Measurements from ENCODE around the gene CLEC3A. TPM values are rescaled to one million over a fixed set of nuclear protein-coding genes. Genes with fewer than 3 reads are reported as not detected.

Gene CLEC3A
- total and polyA plus RNA-seq, 4 donors: not detected

DNA sequence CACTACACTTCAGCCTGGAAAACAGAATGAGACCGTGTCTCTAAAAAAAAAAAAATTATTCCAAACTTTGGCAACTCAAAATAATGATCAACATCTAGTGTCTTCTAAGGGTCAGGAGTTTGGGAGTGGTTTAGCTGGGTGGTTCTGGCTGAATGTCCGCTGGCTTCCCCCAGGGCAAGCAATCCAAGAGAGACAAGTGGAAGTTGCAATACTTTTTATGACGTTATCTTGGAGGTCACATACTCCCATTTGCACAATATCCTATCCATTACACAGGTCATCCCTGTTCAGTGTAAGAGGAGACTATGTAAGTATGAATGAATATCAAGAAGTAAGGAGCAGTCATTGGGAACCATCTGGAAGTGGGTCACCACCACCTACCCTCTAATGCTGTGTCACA, 15.2 kb upstream of the CLEC3A start:
- peaks cover 0 to 7% (median 0%) of the 10 kb centered on the region in 4 donors for H3K27me3 ChIP-seq (ENCODE audit: control insufficient read depth in 4 of 4, insufficient read depth in 4 of 4, low read length in 3 of 4)

More for the DNA sequence above, 15.2 kb upstream of the CLEC3A start:
- no peak overlapping the region for H3K27ac ChIP-seq (ENCODE audit: low read depth in 1 of 2, low read length in 2 of 2)
- H3K4me3 ChIP-seq (ENCODE audit: low read depth in 1 of 3, low read length in 3 of 3): no peak overlapping the region
- DNase-seq (ENCODE audit: low spot score): no peak
- WGBS: 73% methylated on average over 3 of the region's 3 CpGs
- TF ChIP-seq, protein P1, sequence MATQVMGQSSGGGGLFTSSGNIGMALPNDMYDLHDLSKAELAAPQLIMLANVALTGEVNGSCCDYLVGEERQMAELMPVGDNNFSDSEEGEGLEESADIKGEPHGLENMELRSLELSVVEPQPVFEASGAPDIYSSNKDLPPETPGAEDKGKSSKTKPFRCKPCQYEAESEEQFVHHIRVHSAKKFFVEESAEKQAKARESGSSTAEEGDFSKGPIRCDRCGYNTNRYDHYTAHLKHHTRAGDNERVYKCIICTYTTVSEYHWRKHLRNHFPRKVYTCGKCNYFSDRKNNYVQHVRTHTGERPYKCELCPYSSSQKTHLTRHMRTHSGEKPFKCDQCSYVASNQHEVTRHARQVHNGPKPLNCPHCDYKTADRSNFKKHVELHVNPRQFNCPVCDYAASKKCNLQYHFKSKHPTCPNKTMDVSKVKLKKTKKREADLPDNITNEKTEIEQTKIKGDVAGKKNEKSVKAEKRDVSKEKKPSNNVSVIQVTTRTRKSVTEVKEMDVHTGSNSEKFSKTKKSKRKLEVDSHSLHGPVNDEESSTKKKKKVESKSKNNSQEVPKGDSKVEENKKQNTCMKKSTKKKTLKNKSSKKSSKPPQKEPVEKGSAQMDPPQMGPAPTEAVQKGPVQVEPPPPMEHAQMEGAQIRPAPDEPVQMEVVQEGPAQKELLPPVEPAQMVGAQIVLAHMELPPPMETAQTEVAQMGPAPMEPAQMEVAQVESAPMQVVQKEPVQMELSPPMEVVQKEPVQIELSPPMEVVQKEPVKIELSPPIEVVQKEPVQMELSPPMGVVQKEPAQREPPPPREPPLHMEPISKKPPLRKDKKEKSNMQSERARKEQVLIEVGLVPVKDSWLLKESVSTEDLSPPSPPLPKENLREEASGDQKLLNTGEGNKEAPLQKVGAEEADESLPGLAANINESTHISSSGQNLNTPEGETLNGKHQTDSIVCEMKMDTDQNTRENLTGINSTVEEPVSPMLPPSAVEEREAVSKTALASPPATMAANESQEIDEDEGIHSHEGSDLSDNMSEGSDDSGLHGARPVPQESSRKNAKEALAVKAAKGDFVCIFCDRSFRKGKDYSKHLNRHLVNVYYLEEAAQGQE (IDR thresholded peaks at IDR 0.05): no peak
- TF ChIP-seq, protein P2, sequence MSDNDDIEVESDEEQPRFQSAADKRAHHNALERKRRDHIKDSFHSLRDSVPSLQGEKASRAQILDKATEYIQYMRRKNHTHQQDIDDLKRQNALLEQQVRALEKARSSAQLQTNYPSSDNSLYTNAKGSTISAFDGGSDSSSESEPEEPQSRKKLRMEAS (IDR thresholded peaks at IDR 0.05): no peak
- no peak for TF ChIP-seq FOXA1 (IDR thresholded peaks at IDR 0.05)
- TF ChIP-seq, protein P3, sequence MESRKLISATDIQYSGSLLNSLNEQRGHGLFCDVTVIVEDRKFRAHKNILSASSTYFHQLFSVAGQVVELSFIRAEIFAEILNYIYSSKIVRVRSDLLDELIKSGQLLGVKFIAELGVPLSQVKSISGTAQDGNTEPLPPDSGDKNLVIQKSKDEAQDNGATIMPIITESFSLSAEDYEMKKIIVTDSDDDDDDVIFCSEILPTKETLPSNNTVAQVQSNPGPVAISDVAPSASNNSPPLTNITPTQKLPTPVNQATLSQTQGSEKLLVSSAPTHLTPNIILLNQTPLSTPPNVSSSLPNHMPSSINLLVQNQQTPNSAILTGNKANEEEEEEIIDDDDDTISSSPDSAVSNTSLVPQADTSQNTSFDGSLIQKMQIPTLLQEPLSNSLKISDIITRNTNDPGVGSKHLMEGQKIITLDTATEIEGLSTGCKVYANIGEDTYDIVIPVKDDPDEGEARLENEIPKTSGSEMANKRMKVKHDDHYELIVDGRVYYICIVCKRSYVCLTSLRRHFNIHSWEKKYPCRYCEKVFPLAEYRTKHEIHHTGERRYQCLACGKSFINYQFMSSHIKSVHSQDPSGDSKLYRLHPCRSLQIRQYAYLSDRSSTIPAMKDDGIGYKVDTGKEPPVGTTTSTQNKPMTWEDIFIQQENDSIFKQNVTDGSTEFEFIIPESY (IDR thresholded peaks at IDR 0.05): no peak
- no peak for TF ChIP-seq GABPA (IDR thresholded peaks at IDR 0.05 in 1 of 2, conservative IDR thresholded peaks at IDR 0.05 in 1 of 2)
- no peak for TF ChIP-seq EGR1 (IDR thresholded peaks at IDR 0.05; ENCODE audit: low read depth in 2 of 2)
- TF ChIP-seq, protein P4, sequence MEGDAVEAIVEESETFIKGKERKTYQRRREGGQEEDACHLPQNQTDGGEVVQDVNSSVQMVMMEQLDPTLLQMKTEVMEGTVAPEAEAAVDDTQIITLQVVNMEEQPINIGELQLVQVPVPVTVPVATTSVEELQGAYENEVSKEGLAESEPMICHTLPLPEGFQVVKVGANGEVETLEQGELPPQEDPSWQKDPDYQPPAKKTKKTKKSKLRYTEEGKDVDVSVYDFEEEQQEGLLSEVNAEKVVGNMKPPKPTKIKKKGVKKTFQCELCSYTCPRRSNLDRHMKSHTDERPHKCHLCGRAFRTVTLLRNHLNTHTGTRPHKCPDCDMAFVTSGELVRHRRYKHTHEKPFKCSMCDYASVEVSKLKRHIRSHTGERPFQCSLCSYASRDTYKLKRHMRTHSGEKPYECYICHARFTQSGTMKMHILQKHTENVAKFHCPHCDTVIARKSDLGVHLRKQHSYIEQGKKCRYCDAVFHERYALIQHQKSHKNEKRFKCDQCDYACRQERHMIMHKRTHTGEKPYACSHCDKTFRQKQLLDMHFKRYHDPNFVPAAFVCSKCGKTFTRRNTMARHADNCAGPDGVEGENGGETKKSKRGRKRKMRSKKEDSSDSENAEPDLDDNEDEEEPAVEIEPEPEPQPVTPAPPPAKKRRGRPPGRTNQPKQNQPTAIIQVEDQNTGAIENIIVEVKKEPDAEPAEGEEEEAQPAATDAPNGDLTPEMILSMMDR (IDR thresholded peaks at IDR 0.05; ENCODE audit: low read depth, low read length, missing input control): no peak
- TF ChIP-seq TAF1 (conservative IDR thresholded peaks at IDR 0.05): no peak
- TF ChIP-seq NR2F2 (IDR thresholded peaks at IDR 0.05): no peak
- no peak for TF ChIP-seq FOXA2 (IDR thresholded peaks at IDR 0.05)
- TF ChIP-seq JUND (IDR thresholded peaks at IDR 0.05): no peak
- TF ChIP-seq, protein P5, sequence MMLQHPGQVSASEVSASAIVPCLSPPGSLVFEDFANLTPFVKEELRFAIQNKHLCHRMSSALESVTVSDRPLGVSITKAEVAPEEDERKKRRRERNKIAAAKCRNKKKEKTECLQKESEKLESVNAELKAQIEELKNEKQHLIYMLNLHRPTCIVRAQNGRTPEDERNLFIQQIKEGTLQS (IDR thresholded peaks at IDR 0.05): no peak
- no peak for TF ChIP-seq HNF4A (conservative IDR thresholded peaks at IDR 0.05)
- TF ChIP-seq YY1 (IDR thresholded peaks at IDR 0.05): no peak
- TF ChIP-seq RXRA (IDR thresholded peaks at IDR 0.05): no peak
- no peak for TF ChIP-seq SP1 (IDR thresholded peaks at IDR 0.05)
- TF ChIP-seq HNF4G (IDR thresholded peaks at IDR 0.05): no peak
- no peak for TF ChIP-seq RAD21 (IDR thresholded peaks at IDR 0.05)
- no peaks in the 10 kb centered on the region for H3K9me3 ChIP-seq (ENCODE audit: control insufficient read depth in 4 of 4, low read length in 3 of 4)
- no peak overlapping the region for H3K9ac ChIP-seq (ENCODE audit: low read depth in 1 of 2, low read length in 2 of 2)
- H3K36me3 ChIP-seq (ENCODE audit: control insufficient read depth in 4 of 4, insufficient read depth in 3 of 4, low read depth in 1 of 4, low read length in 3 of 4): no peaks in the 10 kb centered on the region
- H3K4me1 ChIP-seq (ENCODE audit: control insufficient read depth in 4 of 4, insufficient read depth in 4 of 4, low read length in 3 of 4): peaks cover 0 to 3% (median 0%) of the 10 kb centered on the region in 4 donors

Measured in liver (tissue), 9 donors.